Endothelial cell (in vitro differentiated cells): Measurements from ENCODE around the gene CD58. TPM values are rescaled to one million over a fixed set of nuclear protein-coding genes. Genes with fewer than 3 reads are reported as not detected.
A peak's percentile ranks its signal among the peaks of the same experiment; 100 is the strongest.

ENCODE experiments used
- DNase-seq: peaks from one replicate; pipeline ENCODE4 v3.0.0; 2021; ENCODE audit warnings: low spot score
- H3K27ac Mint-ChIP-seq: one replicate; pipeline ENCODE4 v1.8.0; 2021; ENCODE audit warnings: mixed read lengths, inconsistent platforms; ENCODE audit not compliant: unreplicated experiment
- H3K27me3 Mint-ChIP-seq: one replicate; pipeline ENCODE4 v1.8.0; 2021; ENCODE audit warnings: mild to moderate bottlenecking, moderate library complexity, mixed read lengths, inconsistent platforms; ENCODE audit not compliant: unreplicated experiment
- H3K36me3 Mint-ChIP-seq: one replicate; pipeline ENCODE4 v1.8.0; 2021; ENCODE audit warnings: mild to moderate bottlenecking, low read depth, mixed read lengths, inconsistent platforms; ENCODE audit not compliant: unreplicated experiment
- H3K4me1 Mint-ChIP-seq: one replicate; pipeline ENCODE4 v1.8.0; 2021; ENCODE audit warnings: mild to moderate bottlenecking, mixed read lengths, inconsistent platforms; ENCODE audit not compliant: unreplicated experiment
- H3K4me3 Mint-ChIP-seq: one replicate; pipeline ENCODE4 v1.8.0; 2021; ENCODE audit warnings: mild to moderate bottlenecking, mixed read lengths, inconsistent platforms; ENCODE audit not compliant: unreplicated experiment
- H3K9me3 Mint-ChIP-seq: one replicate; pipeline ENCODE4 v1.8.0; 2021; ENCODE audit warnings: mixed read lengths, inconsistent platforms; ENCODE audit not compliant: unreplicated experiment
- total RNA-seq: library from RNA; stranded (reverse); fragmentation: NEBNext Ultra II Directional; extraction: Animal tissue kit (Norgen Biotek cat#: 25700); gene quantifications from one replicate; pipeline ENCODE4 v1.2.1, GENCODE V29; 2021; ENCODE audit not compliant: unreplicated experiment
- TF ChIP-seq, protein P1 (sequence below): fragments of 200-600 bp; sonication (generic); IDR thresholded peaks from one replicate; pipeline ENCODE4 v1.5.0; 2021; ENCODE audit warnings: antibody characterized with exemption; ENCODE audit not compliant: unreplicated experiment

The CD58 gene
- total RNA-seq, 1 donor from 2014 or later, result 9.0 TPM

DNA sequence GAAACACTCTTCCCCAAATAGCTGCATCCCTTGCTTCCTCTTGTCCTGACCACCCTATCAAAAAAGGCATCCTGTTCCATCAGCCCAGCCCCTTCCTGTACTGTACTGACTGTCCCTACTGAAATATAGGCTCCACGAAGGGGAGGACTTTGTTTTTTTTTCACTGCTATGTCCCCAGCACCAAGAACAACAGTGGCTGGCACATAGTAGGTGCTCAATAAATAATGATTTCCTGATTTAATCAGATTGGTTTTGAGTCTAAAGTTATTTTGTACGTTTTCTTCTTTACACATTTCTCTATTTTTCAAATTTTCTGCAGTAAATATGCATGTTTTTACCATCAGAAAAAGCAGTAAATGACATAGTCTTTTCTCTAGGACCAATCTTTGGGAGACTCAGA, 73.9 kb downstream of the CD58 start:
- TF ChIP-seq, protein P1, sequence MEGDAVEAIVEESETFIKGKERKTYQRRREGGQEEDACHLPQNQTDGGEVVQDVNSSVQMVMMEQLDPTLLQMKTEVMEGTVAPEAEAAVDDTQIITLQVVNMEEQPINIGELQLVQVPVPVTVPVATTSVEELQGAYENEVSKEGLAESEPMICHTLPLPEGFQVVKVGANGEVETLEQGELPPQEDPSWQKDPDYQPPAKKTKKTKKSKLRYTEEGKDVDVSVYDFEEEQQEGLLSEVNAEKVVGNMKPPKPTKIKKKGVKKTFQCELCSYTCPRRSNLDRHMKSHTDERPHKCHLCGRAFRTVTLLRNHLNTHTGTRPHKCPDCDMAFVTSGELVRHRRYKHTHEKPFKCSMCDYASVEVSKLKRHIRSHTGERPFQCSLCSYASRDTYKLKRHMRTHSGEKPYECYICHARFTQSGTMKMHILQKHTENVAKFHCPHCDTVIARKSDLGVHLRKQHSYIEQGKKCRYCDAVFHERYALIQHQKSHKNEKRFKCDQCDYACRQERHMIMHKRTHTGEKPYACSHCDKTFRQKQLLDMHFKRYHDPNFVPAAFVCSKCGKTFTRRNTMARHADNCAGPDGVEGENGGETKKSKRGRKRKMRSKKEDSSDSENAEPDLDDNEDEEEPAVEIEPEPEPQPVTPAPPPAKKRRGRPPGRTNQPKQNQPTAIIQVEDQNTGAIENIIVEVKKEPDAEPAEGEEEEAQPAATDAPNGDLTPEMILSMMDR, result no peak
- Mint-ChIP-seq H3K27me3 (no peaks in the 10 kb centered on the region), H3K9me3 (no peaks in the 10 kb centered on the region)

DNA sequence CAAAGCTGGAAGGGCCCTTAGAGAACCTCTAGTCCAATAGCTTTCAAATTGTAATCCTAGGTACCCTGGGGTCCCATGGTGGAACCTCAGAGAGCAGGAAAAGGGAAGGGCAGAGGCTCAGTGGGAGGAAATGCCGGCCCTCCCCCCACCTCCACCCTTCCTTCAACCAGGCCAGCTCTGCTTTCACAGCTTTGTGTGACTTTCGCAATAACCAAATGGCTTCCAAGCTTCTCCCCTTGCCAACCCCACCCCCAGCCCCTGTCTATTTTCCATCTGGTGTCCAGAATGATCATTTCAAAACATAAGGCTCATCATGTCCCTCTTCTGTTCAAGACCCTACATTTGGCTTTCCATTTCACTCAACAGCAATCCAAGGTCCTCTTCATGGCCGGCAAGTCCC, 74.4 kb downstream of the CD58 start:
- H3K27ac Mint-ChIP-seq, result peak overlapping the region; percentile 90
- peak overlapping the region; percentile 60 for H3K4me3 Mint-ChIP-seq
- peaks cover 3% of the 10 kb centered on the region for H3K36me3 Mint-ChIP-seq

More for the DNA sequence above, 73.9 kb downstream of the CD58 start:
- peaks cover 3% of the 10 kb centered on the region for H3K36me3 Mint-ChIP-seq
- peaks cover 13% of the 10 kb centered on the region for H3K4me1 Mint-ChIP-seq
- DNase-seq, result no peak
- peak overlapping the region; percentile 60 for H3K4me3 Mint-ChIP-seq
- H3K27ac Mint-ChIP-seq, result peak overlapping the region; percentile 90

DNA sequence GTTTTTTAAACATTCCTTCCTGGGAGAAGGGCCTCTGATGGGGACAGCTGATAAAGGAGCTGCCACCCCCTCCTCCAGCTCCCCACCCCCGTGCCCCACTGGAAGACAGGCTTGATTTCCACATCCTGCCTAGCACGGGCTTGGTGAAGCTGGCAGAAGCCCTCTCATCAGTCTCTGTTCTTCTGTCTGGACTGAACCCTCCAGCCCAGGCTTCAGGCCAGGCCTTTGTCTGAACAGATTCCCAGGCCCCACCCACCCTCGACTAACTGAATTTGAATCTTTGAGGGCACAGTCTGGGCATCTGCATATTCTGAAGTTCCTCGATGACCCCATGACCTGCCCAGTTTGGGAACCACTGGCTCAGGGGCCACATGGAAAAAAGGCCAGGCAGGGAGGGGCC, 75.3 kb downstream of the CD58 start:
- peaks cover 13% of the 10 kb centered on the region for H3K4me1 Mint-ChIP-seq
- H3K9me3 Mint-ChIP-seq, result no peaks in the 10 kb centered on the region
- H3K36me3 Mint-ChIP-seq, result peaks cover 3% of the 10 kb centered on the region

More for the DNA sequence above, 74.4 kb downstream of the CD58 start:
- Mint-ChIP-seq H3K27me3 (no peaks in the 10 kb centered on the region), H3K9me3 (no peaks in the 10 kb centered on the region), H3K4me1 (peaks cover 13% of the 10 kb centered on the region)
- DNase-seq, result no peak
- TF ChIP-seq, protein P1, result no peak

DNA sequence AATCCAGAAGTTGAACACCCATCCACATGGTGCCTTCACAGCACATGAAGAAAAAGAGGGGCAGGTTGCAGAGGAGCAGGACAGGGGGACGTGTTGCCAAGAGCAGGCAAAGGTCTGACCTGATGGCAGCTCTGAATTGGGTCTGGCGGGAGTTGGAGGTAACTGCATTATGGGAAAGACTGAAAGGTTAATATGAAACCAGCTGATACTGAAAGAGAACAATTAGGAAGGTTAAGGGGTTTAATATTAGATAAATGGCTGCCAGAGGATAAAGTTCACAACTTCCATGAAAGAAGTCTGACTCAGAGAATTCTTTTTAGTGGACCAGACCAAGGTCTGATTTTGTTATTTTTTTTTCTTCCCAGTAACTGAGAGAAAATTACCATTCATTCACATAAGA, 76.1 kb downstream of the CD58 start:
- TF ChIP-seq, protein P1, result no peak
- H3K27ac Mint-ChIP-seq, result no peak overlapping the region
- no peak for DNase-seq
- peaks cover 3% of the 10 kb centered on the region for H3K36me3 Mint-ChIP-seq
- no peak overlapping the region for H3K4me3 Mint-ChIP-seq
- peaks cover 17% of the 10 kb centered on the region for H3K4me1 Mint-ChIP-seq
- H3K27me3 Mint-ChIP-seq, result no peaks in the 10 kb centered on the region
- no peaks in the 10 kb centered on the region for H3K9me3 Mint-ChIP-seq

More for the DNA sequence above, 75.3 kb downstream of the CD58 start:
- DNase-seq, result no peak
- H3K4me3 Mint-ChIP-seq, result no peak overlapping the region
- no peak overlapping the region for H3K27ac Mint-ChIP-seq
- TF ChIP-seq, protein P1, result no peak
- H3K27me3 Mint-ChIP-seq, result no peaks in the 10 kb centered on the region

DNA sequence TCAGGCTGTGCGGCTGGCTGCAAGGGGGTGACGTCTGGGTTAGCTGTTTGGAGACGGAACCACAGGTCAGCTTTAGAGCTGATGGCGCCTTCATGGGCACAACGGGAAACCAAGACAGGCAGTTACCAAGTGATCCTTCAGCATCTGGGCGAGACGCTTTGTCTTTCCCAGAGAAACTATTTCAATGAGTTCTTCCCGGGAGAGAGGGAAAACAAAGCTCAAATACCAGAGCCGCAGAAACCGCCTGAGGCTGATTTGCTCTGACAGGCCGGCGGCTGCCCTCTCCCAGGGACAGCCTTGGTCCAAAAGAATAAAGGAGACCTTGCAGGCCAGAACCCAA, 76.5 kb downstream of the CD58 start:
- Mint-ChIP-seq H3K27me3 (no peaks in the 10 kb centered on the region), H3K36me3 (peaks cover 3% of the 10 kb centered on the region), H3K4me1 (peaks cover 18% of the 10 kb centered on the region), H3K4me3 (no peak overlapping the region), H3K27ac (no peak overlapping the region), H3K9me3 (no peaks in the 10 kb centered on the region)
- DNase-seq, result no peak
- TF ChIP-seq, protein P1, result no peak
